Type B pancreatic cell (in vitro differentiated cells): ENCODE data around the gene ZNF747. TPM values are rescaled to one million over a fixed set of nuclear protein-coding genes. Genes with fewer than 3 reads are reported as not detected.
A peak's percentile ranks its signal among the peaks of the same experiment; 100 is the strongest.
"Not testable (repeated sequence)": the region's sequence is repeated elsewhere in the genome, so short reads cannot be mapped to it uniquely, and the experiment has no call there.

Experiments used
- DNase-seq: peaks from one replicate; pipeline ENCODE4 v3.0.0; 2021; ENCODE audit warnings: mixed read lengths; ENCODE audit not compliant: unreplicated experiment; ENCODE audit errors: extremely low spot score
- H3K27ac Mint-ChIP-seq: 2 replicates; pipeline ENCODE4 v1.8.0; 2021; ENCODE audit warnings: mild to moderate bottlenecking, mixed read lengths
- H3K27me3 Mint-ChIP-seq: 2 replicates; pipeline ENCODE4 v1.8.0; 2021; ENCODE audit warnings: mixed read lengths
- H3K36me3 Mint-ChIP-seq: 2 replicates; pipeline ENCODE4 v1.8.0; 2021; ENCODE audit warnings: mixed read lengths
- H3K4me1 Mint-ChIP-seq: one replicate; pipeline ENCODE4 v1.8.0; 2021; ENCODE audit warnings: mixed read lengths; ENCODE audit not compliant: unreplicated experiment
- H3K4me3 Mint-ChIP-seq: 2 replicates; pipeline ENCODE4 v1.8.0; 2021; ENCODE audit warnings: mild to moderate bottlenecking, mixed read lengths
- H3K9me3 Mint-ChIP-seq: 2 replicates; pipeline ENCODE4 v1.8.0; 2021; ENCODE audit warnings: mixed read lengths
- CTCF ChIP-seq: fragments of 200-600 bp; sonication (generic); conservative IDR thresholded peaks from 2 replicates; pipeline ENCODE4 v1.5.0; 2021; ENCODE audit warnings: antibody characterized with exemption, mild to moderate bottlenecking
- total RNA-seq: library from RNA; stranded (reverse); gene quantifications from 2 replicates; pipeline ENCODE4 v1.2.1, GENCODE V29; 2021; ENCODE audit warnings: low replicate concordance

Gene ZNF747
- total RNA-seq, 1 donor from 2014 or later = 11.4 TPM

GRCh38 chr16:30525844-30526136 is 8.9 kb downstream of the ZNF747 start:
- Mint-ChIP-seq H3K4me3 (peak overlapping the region; percentile 91), H3K27ac (peak overlapping the region; percentile 88), H3K9me3 (peaks cover 4% of the 10 kb centered on the region), H3K4me1 (peaks cover 37% of the 10 kb centered on the region), H3K27me3 (no peaks in the 10 kb centered on the region), H3K36me3 (peaks cover 6% of the 10 kb centered on the region)
- DNase-seq = no peak
- no peak for TF ChIP-seq CTCF

DNA sequence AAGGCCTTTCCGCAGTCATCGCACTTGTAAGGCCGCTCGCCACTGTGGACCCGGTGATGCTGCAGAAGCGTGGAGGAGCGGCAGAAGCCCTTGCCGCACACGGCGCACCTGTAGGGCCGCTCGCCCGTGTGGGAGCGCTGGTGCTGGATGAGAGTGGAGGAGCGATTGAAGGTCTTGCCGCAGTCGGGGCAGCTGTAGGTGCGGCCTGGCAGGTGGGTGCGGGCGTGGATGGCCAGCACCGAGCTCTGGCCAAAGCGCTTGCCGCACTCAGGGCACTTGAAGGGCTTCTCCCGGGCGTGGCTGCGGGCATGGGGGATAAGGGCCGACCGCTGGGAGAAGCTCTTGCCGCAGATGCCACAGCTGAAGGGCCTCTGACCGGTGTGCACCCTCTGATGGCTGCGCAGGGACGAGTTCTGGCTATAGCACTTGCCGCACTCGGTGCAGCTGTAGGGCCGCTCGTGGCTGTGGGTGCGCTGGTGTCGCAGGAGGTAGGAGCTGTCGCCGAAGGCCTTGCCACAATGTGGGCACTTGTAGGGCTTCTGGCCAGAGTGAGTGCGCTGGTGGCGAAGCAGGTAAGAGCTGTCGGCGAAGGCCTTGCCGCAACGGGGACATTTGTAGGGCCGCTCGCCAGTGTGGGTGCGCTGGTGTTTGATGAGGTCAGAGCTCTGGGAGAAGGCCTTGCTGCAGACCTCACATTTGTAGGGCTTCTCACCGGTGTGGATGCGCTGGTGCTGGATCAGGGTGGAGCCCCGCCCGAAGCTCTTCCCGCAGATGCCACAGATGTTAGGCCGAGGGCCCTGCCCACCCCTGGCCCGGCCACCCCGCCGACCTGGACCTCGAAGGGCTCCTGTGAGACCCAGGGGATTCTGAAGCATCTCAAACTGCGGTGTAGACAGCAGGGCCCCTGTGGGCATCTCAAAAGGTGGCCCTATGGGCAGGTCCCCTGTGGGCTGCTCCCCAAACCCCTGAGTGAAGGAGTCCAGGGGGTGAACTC is 9.8 kb downstream of the ZNF747 start:
- H3K4me3 Mint-ChIP-seq = peak overlapping the region; percentile 47
- H3K27me3 Mint-ChIP-seq = no peaks in the 10 kb centered on the region
- H3K4me1 Mint-ChIP-seq = peaks cover 30% of the 10 kb centered on the region
- peaks cover 4% of the 10 kb centered on the region for H3K9me3 Mint-ChIP-seq
- DNase-seq = no peak
- H3K36me3 Mint-ChIP-seq = peaks cover 4% of the 10 kb centered on the region
- TF ChIP-seq CTCF = no peak
- no peak overlapping the region for H3K27ac Mint-ChIP-seq

DNA sequence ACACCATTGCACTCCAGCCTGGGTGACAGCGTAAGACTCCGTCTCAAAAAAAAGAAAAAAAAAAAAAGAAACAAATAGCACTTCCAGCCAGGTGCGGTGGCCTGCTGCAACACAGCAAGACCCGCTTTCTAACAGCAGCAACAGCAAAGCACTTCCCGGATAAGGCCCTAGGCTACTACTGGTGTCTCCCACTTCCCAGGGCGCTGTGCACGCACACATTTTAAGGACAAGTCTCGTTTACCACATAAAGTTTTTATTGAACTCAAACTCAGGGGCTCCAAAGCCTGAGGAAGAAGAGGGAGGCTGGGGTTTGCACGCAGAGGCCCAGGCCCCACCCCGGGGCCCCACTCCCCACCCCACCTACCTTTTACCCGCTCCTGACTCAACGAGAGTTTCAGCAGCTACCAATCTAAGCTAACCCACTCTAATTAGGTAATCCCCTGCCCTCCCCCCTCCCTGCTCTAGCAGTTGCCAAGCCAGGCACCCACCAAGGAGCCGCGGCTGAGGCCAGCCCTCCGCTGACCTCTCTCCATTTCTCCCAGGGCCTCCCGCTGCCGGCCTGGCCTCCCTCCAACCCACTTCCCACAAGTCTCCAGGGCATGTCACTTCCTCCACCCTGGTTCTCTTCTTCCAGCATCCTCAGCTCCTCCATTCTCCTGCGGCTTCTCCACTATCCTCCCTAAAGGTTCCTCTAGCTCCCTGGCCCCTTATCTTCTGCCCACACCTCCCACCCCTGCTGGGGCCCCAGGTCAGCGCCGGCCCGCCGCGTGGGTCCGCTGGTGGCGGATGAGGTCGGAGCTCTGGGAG is 10.7 kb downstream of the ZNF747 start:
- H3K36me3 Mint-ChIP-seq = peaks cover 4% of the 10 kb centered on the region
- no peak for TF ChIP-seq CTCF
- no peak overlapping the region for H3K27ac Mint-ChIP-seq
- peak overlapping the region; percentile 31 for H3K4me3 Mint-ChIP-seq
- DNase-seq = no peak
- H3K4me1 Mint-ChIP-seq = peaks cover 25% of the 10 kb centered on the region
- no peaks in the 10 kb centered on the region for H3K27me3 Mint-ChIP-seq
- H3K9me3 Mint-ChIP-seq = peaks cover 4% of the 10 kb centered on the region

- not testable (repeated sequence) for DNase-seq, H3K36me3 Mint-ChIP-seq, H3K27me3 Mint-ChIP-seq, H3K9me3 Mint-ChIP-seq
- Mint-ChIP-seq H3K27ac (peak overlapping the region; percentile 43), H3K4me1 (peaks cover 17% of the 10 kb centered on the region), H3K4me3 (peak overlapping the region; percentile 4)
These were observed 11.8 kb downstream of the ZNF747 start for GRCh38 chr16:30522702-30523463.

GRCh38 chr16:30521873-30522641 is 12.6 kb downstream of the ZNF747 start:
- H3K4me3 Mint-ChIP-seq = peak overlapping the region; percentile 4
- no peak for DNase-seq
- no peaks in the 10 kb centered on the region for H3K27me3 Mint-ChIP-seq
- no peak for TF ChIP-seq CTCF
- H3K36me3 Mint-ChIP-seq = no peaks in the 10 kb centered on the region
- peaks cover 11% of the 10 kb centered on the region for H3K4me1 Mint-ChIP-seq
- no peaks in the 10 kb centered on the region for H3K9me3 Mint-ChIP-seq
- peak overlapping the region; percentile 43 for H3K27ac Mint-ChIP-seq
